HepG2 (cell line): ENCODE data around the gene SLIT1. TPM values are rescaled to one million over a fixed set of nuclear protein-coding genes. Genes with fewer than 3 reads are reported as not detected.

ENCODE experiments used
- ATAC-seq: fragments of 200-7000 bp; cut with Tn5 transposase; 3 replicates; pipeline ENCODE4 v1.9.1; 2020; ENCODE audit warnings: mild to moderate bottlenecking, moderate library complexity
- BruUV-seq: library from RNA; stranded (reverse); fragments of 400-500 nt; replicated peaks from 2 replicates; lab custom pipeline; 2021; lab: Mats Ljungman, UMichigan
- CTCF ChIA-PET: fragments of 300-600 bp; formaldehyde crosslinking; extraction: SDS; loops from one replicate; lab custom pipeline; 2021; ENCODE audit warnings: low total read pairs, inconsistent platforms, low intra/inter-chr PET ratio; lab: Yijun Ruan, JAX
- POLR2A ChIA-PET: fragments of 350-600 bp; sonication (Branson Sonifier 250); formaldehyde crosslinking; loops from one replicate; lab custom pipeline; 2020; ENCODE audit warnings: antibody characterized with exemption, inconsistent platforms; lab: Yijun Ruan, JAX
- DNase-seq: peaks from one replicate; pipeline ENCODE4 v3.0.0-alpha.2; 2015; ENCODE audit warnings: low spot score
- FAIRE-seq: peaks from 3 replicates; lab custom pipeline; 2011; peaks lifted over from hg19 to GRCh38; lab: Jason Lieb, UNC
- H2AFZ ChIP-seq: one replicate; pipeline ENCODE4 v1.6.1; 2011; ENCODE audit warnings: low read length, inconsistent platforms
- H3K27ac ChIP-seq: fragments of 300-600 bp; 3 replicates; pipeline ENCODE4 v1.8.0; 2011; ENCODE audit warnings: mixed run types, mild to moderate bottlenecking, mixed read lengths, low read length, inconsistent platforms; ENCODE audit not compliant: insufficient read depth; ENCODE audit errors: extremely low read length
- H3K27me3 ChIP-seq, 2 experiments: fragments of 200-600 bp in 1 of 2; 2 replicates in 1 of 2; 3 replicates in 1 of 2; pipeline versions ENCODE4 v1.6.0 to v1.8.0; 2011; ENCODE audit warnings: low read length in 2 of 2, mild to moderate bottlenecking in 2 of 2, moderate library complexity in 2 of 2, inconsistent platforms in 1 of 2; ENCODE audit not compliant: insufficient read depth in 2 of 2, control insufficient read depth in 1 of 2
- H3K36me3 ChIP-seq, 2 experiments: fragments of 200-600 bp in 1 of 2; replicated peaks in 1 of 2; 2 replicates in 1 of 2; 3 replicates in 1 of 2; pipeline versions ENCODE4 v1.5.1 to v1.8.0; 2011; ENCODE audit warnings: low read length in 2 of 2, inconsistent platforms in 1 of 2; ENCODE audit not compliant: insufficient read depth in 2 of 2, control insufficient read depth in 1 of 2
- H3K4me1 ChIP-seq: 2 replicates; pipeline ENCODE4 v1.5.1; 2012; ENCODE audit warnings: low read length, inconsistent platforms; ENCODE audit not compliant: insufficient read depth
- H3K4me2 ChIP-seq: 2 replicates; pipeline ENCODE4 v1.6.0; 2011; ENCODE audit warnings: low read depth, low read length, inconsistent platforms
- H3K4me3 ChIP-seq, 3 experiments: fragments of 200-600 bp in 1 of 3; sonication (generic), shearing (Covaris generic) in 1 of 3; replicated peaks in 1 of 3; 2 replicates each; pipeline ENCODE4 v1.5.1; 2011 to 2016; ENCODE audit warnings: low read length in 3 of 3, inconsistent platforms in 2 of 3, low read depth in 2 of 3, mild to moderate bottlenecking in 2 of 3, control low read depth in 1 of 3, mixed read lengths in 1 of 3; ENCODE audit not compliant: insufficient read depth in 1 of 3
- H3K79me2 ChIP-seq: one replicate; pipeline ENCODE4 v1.6.1; 2011; ENCODE audit warnings: low read length, inconsistent platforms; ENCODE audit not compliant: insufficient read depth
- H3K9ac ChIP-seq: 2 replicates; pipeline ENCODE4 v1.6.0; 2011; ENCODE audit warnings: mild to moderate bottlenecking, low read depth, low read length, inconsistent platforms; ENCODE audit not compliant: insufficient read depth
- H3K9me3 ChIP-seq: 2 replicates; pipeline ENCODE4 v1.5.1; 2012; ENCODE audit warnings: mild to moderate bottlenecking, low read length
- H4K20me1 ChIP-seq: 2 replicates; pipeline ENCODE4 v1.6.0; 2011; ENCODE audit warnings: inconsistent platforms, mild to moderate bottlenecking, low read length, moderate library complexity; ENCODE audit not compliant: insufficient read depth
- NFKB2 ChIP-seq: sonication (generic); formaldehyde crosslinking; IDR thresholded peaks from 2 replicates; pipeline ENCODE4 v1.4.0; 2020; ENCODE audit warnings: missing genetic modification reagents, borderline replicate concordance
- ZNF687 ChIP-seq: sonication (generic); formaldehyde crosslinking; IDR thresholded peaks from 2 replicates; pipeline ENCODE4 v1.5.1; 2020; ENCODE audit warnings: mild to moderate bottlenecking, missing genetic modification reagents, moderate library complexity
- WGBS: methylation state at CpG from one replicate; pipeline ENCODE4 v1.1.6; 2017; ENCODE audit warnings: low lambda C conversion rate; 5-methylcytosine and 5-hydroxymethylcytosine counted together
- in situ Hi-C: cut with HindIII; loops from 2 replicates; pipeline ENCODE4 v1.10.0; 2017; ENCODE audit warnings: low pct_unique_long_range_greater_than_20kb; ENCODE audit not compliant: extremely low pct_ligation_motif_present
- intact Hi-C: fragments of 100-400 bp; cut with micrococcal nuclease; formaldehyde crosslinking; loops from one replicate; pipeline ENCODE4 v1.10.0; 2022; ENCODE audit not compliant: unreplicated experiment
- polyA plus RNA-seq, 8 experiments: library from polyadenylated mRNA; depleted of rRNA in 3 of 8; stranded (reverse) in 7 of 8; unstranded in 1 of 8; fragments of >200 nt; fragmentation: Illumina TruSeq in 4 of 8; extraction: Trizol in 4 of 8; gene quantifications; 2 replicates each; pipeline versions ENCODE4 v1.2.1 to v1.2.3, GENCODE V29; 2011 to 2016; ENCODE audit warnings: low read depth in 4 of 8, missing spikeins in 1 of 8, mixed read lengths in 1 of 8; ENCODE audit not compliant: insufficient read depth in 1 of 8
- total RNA-seq, 5 experiments: library from RNA; depleted of rRNA; stranded (reverse); fragments of >200 nt; fragmentation: Illumina TruSeq; extraction: Trizol; gene quantifications; 2 replicates each; pipeline ENCODE4 v1.2.3, GENCODE V29; 2016; ENCODE audit warnings: low read depth in 1 of 5

Gene SLIT1
- total and polyA plus RNA-seq, 2 of the 13 experiments (the other 11 are each of a cell fraction or from before 2014, with no cell fraction given) = 0.09 to 0.33 TPM

GRCh38 chr10:97039538-97040247 is 146.1 kb downstream of the SLIT1 start:
- H3K27ac ChIP-seq = no peak overlapping the region
- no peak overlapping the region for H3K9ac ChIP-seq
- no peaks in the 10 kb centered on the region for H3K36me3 ChIP-seq
- no peak overlapping the region; a peak in 1 of 6 replicates for H3K4me3 ChIP-seq
- no peak for ATAC-seq
- ChIA-PET CTCF (no interaction called here), POLR2A (no interaction called here)
- no TSS peak for BruUV-seq
- peaks cover 1 to 25% of the 10 kb centered on the region in 2 experiments; a peak in 4 of 5 replicates for H3K27me3 ChIP-seq
- no peak for TF ChIP-seq NFKB2 (CRISPR knock-in tag)
- TF ChIP-seq ZNF687 (CRISPR knock-in tag) = peak; percentile 30; the same call in 1 of the 2 replicates
- in situ Hi-C loops = no loop called here
- no peak for DNase-seq
- H3K4me2 ChIP-seq = peak overlapping the region; percentile 4; the same call in 1 of the 2 replicates
- intact Hi-C loops = loop anchor here (5.0 kb wide), 1 partner anchor 207 kb away; the partner anchor contains the start of gene LCOR
- FAIRE-seq = no peak
- H3K9me3 ChIP-seq = no peaks in the 10 kb centered on the region
- no peaks in the 10 kb centered on the region for H4K20me1 ChIP-seq
- WGBS = 71% methylated on average over 4 of the region's 16 CpGs
- no peaks in the 10 kb centered on the region for H3K79me2 ChIP-seq
- H2AFZ ChIP-seq = no peak overlapping the region
- peaks cover 29% of the 10 kb centered on the region for H3K4me1 ChIP-seq
